ENCODE results near the gene SWI5.
"Not testable (repeated sequence)": the region's sequence is repeated elsewhere in the genome, so short reads cannot be mapped to it uniquely, and the experiment has no call there.

The SWI5 gene

GRCh38 chr9:128275198-128276007 is 673 bp upstream of the SWI5 start, which contains the start of gene GOLGA2:
GOLGA2 (minus strand) TSS chr9:128276007; CDS start chr9:128275976, 31 bp downstream.
- Histone ChIP-seq H3K14ac (ENCODE audit: low read length) (peak within 1 kb of the TSS; percentile 57), H3K18ac (ENCODE audit: low read length) (peak within 1 kb of the TSS; percentile 92), H2AFZ (ENCODE audit: low read length) (peak within 1 kb of the TSS; percentile 97), H3K9ac (ENCODE audit: low read depth, low read length, poor library complexity) (peak within 1 kb of the TSS; percentile 89), H4K91ac (ENCODE audit: low read depth, low read length, poor library complexity) (no peak within 1 kb of the TSS), H2AK5ac (ENCODE audit: low read depth, low read length) (peak within 1 kb of the TSS; percentile 99), H3K9me3 (replicated peaks in 1 of 2; ENCODE audit: control insufficient read depth in 2 of 2, insufficient read depth in 1 of 2, low read depth in 1 of 2, low read length in 2 of 2) (no peaks in the 10 kb centered on the region), H3K36me3 (replicated peaks in 1 of 2; ENCODE audit: control insufficient read depth in 2 of 2, insufficient read depth in 2 of 2, low read length in 2 of 2) (peaks cover 6 to 30% of the 10 kb centered on the region in 2 donors), H3K4me1 (ENCODE audit: control insufficient read depth in 2 of 2, insufficient read depth in 1 of 2, low read depth in 1 of 2, low read length in 2 of 2) (peaks cover 7% of the 10 kb centered on the region in 2 donors), H4K8ac (ENCODE audit: low read depth, low read length) (no peak within 1 kb of the TSS), H2BK15ac (ENCODE audit: low read length) (peak within 1 kb of the TSS; percentile 38), H3K4me3 (ENCODE audit: low read length in 2 of 2) (peak within 1 kb of the TSS; percentile 65 to 95), H2BK120ac (ENCODE audit: low read depth, low read length) (peak within 1 kb of the TSS; percentile 12), H3K79me1 (ENCODE audit: low read depth, low read length) (peaks cover 3% of the 10 kb centered on the region), H3K23ac (ENCODE audit: low read depth, low read length, poor library complexity) (peak within 1 kb of the TSS; percentile 100), H3K4me2 (ENCODE audit: insufficient read depth, low read length, poor library complexity, severe bottlenecking) (peak within 1 kb of the TSS; percentile 95), H3K4ac (ENCODE audit: low read length) (no peak within 1 kb of the TSS), H3K27ac (replicated peaks; ENCODE audit: low read length) (peak within 1 kb of the TSS; percentile 51), H2BK5ac (ENCODE audit: low read length) (peak within 1 kb of the TSS; percentile 83), H2BK12ac (ENCODE audit: low read length) (no peak within 1 kb of the TSS), H3K27me3 (ENCODE audit: control insufficient read depth in 3 of 3, insufficient read depth in 3 of 3, low read depth in 1 of 3, low read length in 3 of 3) (peaks cover 0 to 2% (median 0%) of the 10 kb centered on the region in 3 experiments)
- no CpG with 5 or more reads among the region's 57 CpGs for WGBS, 2 donors (ENCODE audit: extremely low coverage in 2 of 2, insufficient read length in 2 of 2, insufficient replicate concordance in 1 of 2)
- peak; percentile 48 for DNase-seq (ENCODE audit: low spot score)

DNA sequence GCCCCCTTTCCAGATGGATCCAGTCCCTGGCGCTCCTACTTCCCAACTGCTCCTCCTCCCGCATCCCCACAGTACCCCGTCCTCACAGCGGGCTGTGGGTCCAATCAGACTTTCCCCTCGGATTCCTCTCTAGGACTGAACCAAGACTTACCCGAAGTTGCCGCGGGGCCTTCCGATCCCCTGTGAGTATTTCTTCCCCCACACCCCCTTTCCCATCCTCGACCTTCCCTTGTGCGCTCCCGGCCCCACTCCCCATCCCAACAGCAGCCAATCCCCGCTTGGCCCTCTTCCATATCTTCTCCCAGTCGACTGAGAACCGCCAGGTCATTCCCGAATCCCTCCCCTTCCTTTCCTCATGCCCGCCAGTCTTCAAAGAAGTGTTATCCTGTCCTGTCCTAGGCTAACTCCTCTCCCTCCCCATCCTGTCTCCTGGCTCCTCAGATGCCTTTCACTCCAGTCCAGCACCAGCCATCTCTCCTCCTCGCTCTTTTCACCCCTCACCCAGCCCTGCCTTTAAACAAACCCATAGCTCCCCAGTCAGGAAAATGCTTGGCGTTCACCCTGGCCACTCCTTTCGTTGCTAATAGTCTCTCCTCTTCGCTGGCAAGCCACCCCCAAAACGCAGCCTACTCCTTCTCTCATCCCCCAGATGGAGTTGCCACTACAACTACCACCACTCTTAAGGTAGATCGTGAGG is 646 bp downstream of the SWI5 start:
- peak; percentile 12 for DNase-seq (ENCODE audit: low spot score)
- H2BK120ac ChIP-seq (ENCODE audit: low read depth, low read length): no peak overlapping the region
- H4K91ac ChIP-seq (ENCODE audit: low read depth, low read length, poor library complexity): no peak overlapping the region
- H3K9ac ChIP-seq (ENCODE audit: low read depth, low read length, poor library complexity): peak overlapping the region; percentile 86
- H3K14ac ChIP-seq (ENCODE audit: low read length): peak overlapping the region; percentile 57
- peak overlapping the region; percentile 90 for H3K18ac ChIP-seq (ENCODE audit: low read length)
- H3K4me1 ChIP-seq (ENCODE audit: control insufficient read depth in 2 of 2, insufficient read depth in 1 of 2, low read depth in 1 of 2, low read length in 2 of 2): peaks cover 7% of the 10 kb centered on the region in 2 donors
- peak overlapping the region; percentile 38 for H2BK15ac ChIP-seq (ENCODE audit: low read length)
- no peak overlapping the region for H4K8ac ChIP-seq (ENCODE audit: low read depth, low read length)
- no peak overlapping the region for H2BK12ac ChIP-seq (ENCODE audit: low read length)
- H3K4ac ChIP-seq (ENCODE audit: low read length): no peak overlapping the region
- peak overlapping the region; percentile 91 for H2AFZ ChIP-seq (ENCODE audit: low read length)
- WGBS, 2 donors (ENCODE audit: extremely low coverage in 2 of 2, insufficient read length in 2 of 2, insufficient replicate concordance in 1 of 2): no CpG with 5 or more reads among the region's 23 CpGs
- H2BK5ac ChIP-seq (ENCODE audit: low read length): peak overlapping the region; percentile 83
- peaks cover 0 to 2% (median 0%) of the 10 kb centered on the region in 3 experiments for H3K27me3 ChIP-seq (ENCODE audit: control insufficient read depth in 3 of 3, insufficient read depth in 3 of 3, low read depth in 1 of 3, low read length in 3 of 3)
- H3K79me1 ChIP-seq (ENCODE audit: low read depth, low read length): peaks cover 3% of the 10 kb centered on the region
- H3K4me3 ChIP-seq (ENCODE audit: low read length in 2 of 2): peak overlapping the region; percentile 65 to 85
- peak overlapping the region; percentile 41 for H2AK5ac ChIP-seq (ENCODE audit: low read depth, low read length)
- peaks cover 2 to 18% of the 10 kb centered on the region in 2 donors for H3K36me3 ChIP-seq (replicated peaks in 1 of 2; ENCODE audit: control insufficient read depth in 2 of 2, insufficient read depth in 2 of 2, low read length in 2 of 2)
- H3K9me3 ChIP-seq (replicated peaks in 1 of 2; ENCODE audit: control insufficient read depth in 2 of 2, insufficient read depth in 1 of 2, low read depth in 1 of 2, low read length in 2 of 2): no peaks in the 10 kb centered on the region
- H3K27ac ChIP-seq (replicated peaks; ENCODE audit: low read length): peak overlapping the region; percentile 51
- peak overlapping the region; percentile 95 for H3K4me2 ChIP-seq (ENCODE audit: insufficient read depth, low read length, poor library complexity, severe bottlenecking)
- peak overlapping the region; percentile 100 for H3K23ac ChIP-seq (ENCODE audit: low read depth, low read length, poor library complexity)

DNA sequence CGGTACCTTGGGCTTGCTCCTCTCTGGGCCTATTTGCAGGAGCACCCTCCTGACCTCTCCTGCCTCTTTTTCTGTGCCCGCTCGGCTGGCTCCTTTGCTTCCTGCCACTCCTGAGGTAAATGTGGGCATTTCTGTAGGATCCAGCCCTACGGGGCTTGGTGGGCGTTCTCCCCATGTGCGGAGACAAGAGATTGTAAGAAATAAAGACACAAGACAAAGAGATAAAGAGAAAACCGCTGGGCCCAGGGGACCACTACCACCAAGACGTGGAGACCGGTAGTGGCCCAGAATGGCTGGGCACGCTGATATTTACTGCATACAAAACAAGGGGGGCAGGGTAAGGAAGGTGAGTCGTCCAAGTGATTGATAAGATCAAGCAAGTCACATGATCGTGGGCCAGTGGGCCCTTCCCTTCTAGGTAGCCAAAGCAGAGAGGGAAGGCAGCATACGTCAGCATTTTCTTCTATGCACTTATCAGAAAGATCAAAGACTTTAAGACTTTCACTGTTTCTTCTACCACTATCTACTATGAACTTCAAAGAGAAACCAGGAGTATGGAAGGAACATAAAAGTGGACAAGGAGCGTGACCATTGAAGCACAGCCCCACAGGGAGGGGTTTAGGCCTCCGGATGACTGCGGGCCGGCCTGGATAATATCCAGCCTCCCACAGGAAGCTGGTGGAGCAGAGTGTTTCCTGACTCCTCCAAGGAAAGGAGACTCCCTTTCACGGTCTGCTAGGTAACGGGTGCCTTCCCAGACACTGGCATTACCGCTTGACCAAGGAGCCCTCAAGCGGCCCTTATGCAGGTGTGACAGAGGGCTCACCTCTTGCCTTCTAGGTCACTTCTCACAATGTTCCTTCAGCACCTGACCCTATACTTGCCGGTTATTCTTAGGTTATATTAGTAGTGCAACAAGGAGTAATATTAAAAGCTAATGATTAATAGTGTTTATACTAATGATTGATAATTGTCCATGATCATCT is 3.3 kb downstream of the SWI5 start:
- not testable (repeated sequence) for H3K4me2 ChIP-seq (ENCODE audit: insufficient read depth, low read length, poor library complexity, severe bottlenecking); H2BK12ac ChIP-seq (ENCODE audit: low read length); H2BK15ac ChIP-seq (ENCODE audit: low read length); H2BK5ac ChIP-seq (ENCODE audit: low read length); H2BK120ac ChIP-seq (ENCODE audit: low read depth, low read length); H3K27ac ChIP-seq (replicated peaks; ENCODE audit: low read length); DNase-seq (ENCODE audit: low spot score); H3K18ac ChIP-seq (ENCODE audit: low read length); H4K91ac ChIP-seq (ENCODE audit: low read depth, low read length, poor library complexity); H3K4me1 ChIP-seq (ENCODE audit: control insufficient read depth in 2 of 2, insufficient read depth in 1 of 2, low read depth in 1 of 2, low read length in 2 of 2); H3K27me3 ChIP-seq (ENCODE audit: control insufficient read depth in 3 of 3, insufficient read depth in 3 of 3, low read depth in 1 of 3, low read length in 3 of 3); H3K23ac ChIP-seq (ENCODE audit: low read depth, low read length, poor library complexity); H3K4me3 ChIP-seq (ENCODE audit: low read length in 2 of 2); H3K4ac ChIP-seq (ENCODE audit: low read length); H3K79me1 ChIP-seq (ENCODE audit: low read depth, low read length); H2AFZ ChIP-seq (ENCODE audit: low read length); H3K9ac ChIP-seq (ENCODE audit: low read depth, low read length, poor library complexity); H2AK5ac ChIP-seq (ENCODE audit: low read depth, low read length); H3K9me3 ChIP-seq (replicated peaks in 1 of 2; ENCODE audit: control insufficient read depth in 2 of 2, insufficient read depth in 1 of 2, low read depth in 1 of 2, low read length in 2 of 2); H3K14ac ChIP-seq (ENCODE audit: low read length); H3K36me3 ChIP-seq (replicated peaks in 1 of 2; ENCODE audit: control insufficient read depth in 2 of 2, insufficient read depth in 2 of 2, low read length in 2 of 2)
- H4K8ac ChIP-seq (ENCODE audit: low read depth, low read length): peak overlapping the region; percentile 17
- no CpG with 5 or more reads among the region's 22 CpGs for WGBS, 2 donors (ENCODE audit: extremely low coverage in 2 of 2, insufficient read length in 2 of 2, insufficient replicate concordance in 1 of 2)

Data from neuronal stem cell (in vitro differentiated cells).